ENCODE measurements around the gene TCAF1. TPM values are rescaled to one million over a fixed set of nuclear protein-coding genes. Genes with fewer than 3 reads are reported as not detected.
"Not testable (repeated sequence)": the region's sequence is repeated elsewhere in the genome, so short reads cannot be mapped to it uniquely, and the experiment has no call there.

The TCAF1 gene
- total RNA-seq, 2 donors from 2014 or later, result 39.5 to 44.9 TPM

- intact Hi-C loops (cut with DNase I), result loop anchor here (10.0 kb wide), 1 partner anchor 861 kb away; no protein-coding TSS in a partner anchor
- DNase-seq, result no peak
Measured at GRCh38 chr7:143876218-143876617, 25.8 kb downstream of the TCAF1 start.

GRCh38 chr7:143873242-143873641, 28.7 kb downstream of the TCAF1 start:
- not testable (repeated sequence) for H3K4me1 ChIP-seq; H3K9ac ChIP-seq (ENCODE audit: low read depth in 2 of 2, low read length in 2 of 2); DNase-seq; H3K27ac ChIP-seq; H3K4me3 ChIP-seq; H3K36me3 ChIP-seq; H3K9me3 ChIP-seq; H3K27me3 ChIP-seq
- intact Hi-C loops (cut with DNase I), result loop anchor here (10.0 kb wide), 1 partner anchor 858 kb away; no protein-coding TSS in a partner anchor

More at GRCh38 chr7:143876218-143876617, 25.8 kb downstream of the TCAF1 start:
- no peak for TF ChIP-seq CTCF (IDR thresholded peaks at IDR 0.05)
- Histone ChIP-seq H3K4me1 (no peaks in the 10 kb centered on the region), H3K27ac (no peak overlapping the region), H3K9me3 (no peaks in the 10 kb centered on the region), H3K9ac (ENCODE audit: low read depth in 2 of 2, low read length in 2 of 2) (no peak overlapping the region), H3K27me3 (no peaks in the 10 kb centered on the region), H3K4me3 (no peak overlapping the region), H3K36me3 (no peaks in the 10 kb centered on the region)

GRCh38 chr7:143871534-143871933, 30.4 kb downstream of the TCAF1 start:
- not testable (repeated sequence) for H3K9ac ChIP-seq (ENCODE audit: low read depth in 2 of 2, low read length in 2 of 2); DNase-seq; H3K27me3 ChIP-seq; H3K4me3 ChIP-seq; H3K9me3 ChIP-seq; H3K27ac ChIP-seq; H3K4me1 ChIP-seq; H3K36me3 ChIP-seq
- intact Hi-C loops (cut with DNase I), result loop anchor here (10.0 kb wide), 1 partner anchor 857 kb away; no protein-coding TSS in a partner anchor

GRCh38 chr7:143857994-143858393, 44.0 kb downstream of the TCAF1 start:
- H3K9ac ChIP-seq (ENCODE audit: low read depth in 2 of 2, low read length in 2 of 2); DNase-seq; H3K4me3 ChIP-seq; H3K27me3 ChIP-seq; H3K4me1 ChIP-seq; H3K36me3 ChIP-seq; H3K9me3 ChIP-seq; H3K27ac ChIP-seq; intact Hi-C loops (cut with DNase I): not testable (repeated sequence)

GRCh38 chr7:143855443-143855842, 46.5 kb downstream of the TCAF1 start:
- not testable (repeated sequence) for H3K9ac ChIP-seq (ENCODE audit: low read depth in 2 of 2, low read length in 2 of 2); H3K27ac ChIP-seq

GRCh38 chr7:143850682-143851081, 51.3 kb downstream of the TCAF1 start:
- H3K27ac ChIP-seq, result no peak overlapping the region
- H3K9ac ChIP-seq (ENCODE audit: low read depth in 2 of 2, low read length in 2 of 2), result no peak overlapping the region
- no peaks in the 10 kb centered on the region for H3K9me3 ChIP-seq
- H3K4me3 ChIP-seq, result no peak overlapping the region
- H3K36me3 ChIP-seq, result no peaks in the 10 kb centered on the region
- DNase-seq, result no peak
- no peak for TF ChIP-seq CTCF (IDR thresholded peaks at IDR 0.05)
- intact Hi-C loops (cut with DNase I), result no loop called here
- no peaks in the 10 kb centered on the region for H3K4me1 ChIP-seq
- no peaks in the 10 kb centered on the region for H3K27me3 ChIP-seq

More at GRCh38 chr7:143855443-143855842, 46.5 kb downstream of the TCAF1 start:
- H3K27me3 ChIP-seq; DNase-seq; intact Hi-C loops (cut with DNase I); H3K4me1 ChIP-seq; H3K9me3 ChIP-seq; H3K36me3 ChIP-seq; H3K4me3 ChIP-seq: not testable (repeated sequence)

- H3K9me3 ChIP-seq, result no peaks in the 10 kb centered on the region
- no peaks in the 10 kb centered on the region for H3K27me3 ChIP-seq
- H3K4me3 ChIP-seq, result no peak overlapping the region
- intact Hi-C loops (cut with DNase I), result no loop called here
- no peaks in the 10 kb centered on the region for H3K4me1 ChIP-seq
- TF ChIP-seq CTCF (IDR thresholded peaks at IDR 0.05), result no peak
- no peak overlapping the region for H3K9ac ChIP-seq (ENCODE audit: low read depth in 2 of 2, low read length in 2 of 2)
- H3K27ac ChIP-seq, result no peak overlapping the region
- H3K36me3 ChIP-seq, result no peaks in the 10 kb centered on the region
- DNase-seq, result no peak
Measured at GRCh38 chr7:143849785-143850479, 52.0 kb downstream of the TCAF1 start.
